ENCODE data around the gene CHD5.

The CHD5 gene

DNA sequence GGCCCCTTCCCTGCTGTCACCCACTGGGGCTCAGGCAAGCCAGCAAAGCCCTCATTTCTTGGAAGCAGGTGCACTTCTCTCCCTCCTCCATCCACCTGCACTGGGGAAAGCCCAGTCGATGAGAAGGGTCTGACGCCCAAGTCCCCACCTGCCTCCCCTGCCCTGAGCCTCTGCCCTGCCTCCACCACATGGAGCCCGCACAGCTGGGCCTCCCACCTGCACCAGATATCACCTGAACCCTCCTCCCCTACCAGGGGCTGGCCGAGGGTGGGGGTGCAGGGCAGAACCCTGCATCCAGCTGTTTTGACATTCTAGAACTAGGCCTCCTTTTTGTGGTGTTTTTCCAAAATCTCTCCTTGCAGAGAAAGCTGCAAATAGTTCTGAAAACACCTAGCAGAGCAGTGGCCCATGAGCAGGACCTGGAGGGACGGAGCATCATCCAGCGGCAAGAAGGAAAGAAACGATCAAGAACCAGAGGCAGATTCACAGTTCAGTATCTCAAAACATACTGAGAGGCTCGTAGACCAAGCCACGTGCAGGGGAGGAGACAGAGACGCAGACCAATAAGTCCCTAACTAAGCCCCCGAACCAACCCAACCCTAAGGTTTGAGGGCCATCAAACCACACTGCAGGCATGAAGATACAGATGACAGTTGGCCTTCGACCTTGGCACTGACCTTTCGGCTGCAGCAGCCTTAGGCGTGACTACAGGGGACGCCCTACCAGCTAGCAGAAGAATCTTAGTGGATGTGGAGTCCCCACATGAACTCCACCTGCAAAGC is 16.7 kb downstream of the CHD5 start:
- no peak overlapping the region for H3K4me3 ChIP-seq (replicated peaks; ENCODE audit: low read depth, low read length)
- no peak for DNase-seq (ENCODE audit: low read depth)
- TF ChIP-seq, protein P1, sequence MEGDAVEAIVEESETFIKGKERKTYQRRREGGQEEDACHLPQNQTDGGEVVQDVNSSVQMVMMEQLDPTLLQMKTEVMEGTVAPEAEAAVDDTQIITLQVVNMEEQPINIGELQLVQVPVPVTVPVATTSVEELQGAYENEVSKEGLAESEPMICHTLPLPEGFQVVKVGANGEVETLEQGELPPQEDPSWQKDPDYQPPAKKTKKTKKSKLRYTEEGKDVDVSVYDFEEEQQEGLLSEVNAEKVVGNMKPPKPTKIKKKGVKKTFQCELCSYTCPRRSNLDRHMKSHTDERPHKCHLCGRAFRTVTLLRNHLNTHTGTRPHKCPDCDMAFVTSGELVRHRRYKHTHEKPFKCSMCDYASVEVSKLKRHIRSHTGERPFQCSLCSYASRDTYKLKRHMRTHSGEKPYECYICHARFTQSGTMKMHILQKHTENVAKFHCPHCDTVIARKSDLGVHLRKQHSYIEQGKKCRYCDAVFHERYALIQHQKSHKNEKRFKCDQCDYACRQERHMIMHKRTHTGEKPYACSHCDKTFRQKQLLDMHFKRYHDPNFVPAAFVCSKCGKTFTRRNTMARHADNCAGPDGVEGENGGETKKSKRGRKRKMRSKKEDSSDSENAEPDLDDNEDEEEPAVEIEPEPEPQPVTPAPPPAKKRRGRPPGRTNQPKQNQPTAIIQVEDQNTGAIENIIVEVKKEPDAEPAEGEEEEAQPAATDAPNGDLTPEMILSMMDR (IDR thresholded peaks at IDR 0.05; ENCODE audit: low read length, missing control alignments), result no peak

DNA sequence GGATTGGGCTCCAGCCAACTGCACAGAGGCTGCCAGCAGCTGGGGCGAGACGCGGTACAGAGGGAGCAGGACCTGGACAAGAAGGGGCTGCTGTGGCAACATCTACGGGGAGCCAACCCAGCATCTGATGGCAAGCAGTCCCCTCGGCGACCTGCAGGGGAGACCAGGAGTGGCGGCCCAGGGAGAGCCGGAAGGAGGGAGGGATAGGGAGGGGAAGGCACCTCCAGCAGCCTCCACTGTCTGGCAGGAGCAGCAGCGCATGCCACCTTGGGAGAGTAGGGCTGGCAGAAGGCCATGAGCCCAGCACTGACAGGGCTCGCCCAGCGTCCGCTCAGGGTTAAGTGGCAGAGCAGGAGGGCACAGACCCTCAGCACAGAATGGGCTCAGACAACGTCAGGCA is 17.3 kb downstream of the CHD5 start:
- no peak for DNase-seq (ENCODE audit: low read depth)
- H3K4me3 ChIP-seq (replicated peaks; ENCODE audit: low read depth, low read length), result no peak overlapping the region
- TF ChIP-seq, protein P1 (IDR thresholded peaks at IDR 0.05; ENCODE audit: low read length, missing control alignments), result no peak

DNA sequence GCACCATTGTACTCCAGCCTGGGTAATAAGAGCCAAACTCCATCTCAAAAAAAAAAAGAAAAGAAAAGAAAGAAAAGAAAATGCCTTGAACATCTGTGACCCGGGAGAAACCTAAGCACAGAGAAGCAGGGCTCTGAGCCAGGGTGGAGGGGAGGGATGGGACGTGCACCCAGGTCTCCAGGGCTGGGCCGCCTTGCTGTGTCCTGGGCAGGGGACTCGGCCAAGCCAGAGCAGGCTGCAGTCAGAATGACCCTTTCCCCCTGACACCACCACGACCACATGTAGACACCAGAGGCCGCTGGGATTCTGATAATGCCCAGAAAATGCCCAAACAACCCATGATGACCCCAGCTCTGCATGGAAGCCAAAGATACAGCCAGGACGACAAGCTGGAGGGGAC is 17.8 kb downstream of the CHD5 start:
- no peak overlapping the region for H3K4me3 ChIP-seq (replicated peaks; ENCODE audit: low read depth, low read length)
- no peak for DNase-seq (ENCODE audit: low read depth)
- TF ChIP-seq, protein P1 (IDR thresholded peaks at IDR 0.05; ENCODE audit: low read length, missing control alignments), result no peak

DNA sequence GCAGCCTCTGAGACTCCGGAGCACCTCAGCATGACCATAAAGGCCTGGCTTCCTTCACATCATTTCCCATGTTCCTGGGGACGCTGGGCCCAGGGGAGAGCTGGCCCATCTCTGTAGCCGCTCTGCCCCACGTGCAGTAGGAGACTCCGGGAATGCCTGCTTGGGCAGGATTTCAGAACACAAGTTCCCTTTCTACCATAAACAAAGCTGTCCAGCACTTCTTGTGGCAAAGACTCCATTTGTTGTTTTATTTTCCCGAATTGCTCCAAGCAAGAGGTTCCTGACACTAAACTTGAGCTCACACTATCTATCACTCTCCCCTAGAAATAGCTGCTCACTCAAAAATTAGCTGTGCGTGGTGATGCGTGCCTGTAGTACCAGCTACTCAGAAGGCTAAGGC is 21.9 kb downstream of the CHD5 start:
- no peak for DNase-seq (ENCODE audit: low read depth)
- TF ChIP-seq, protein P1 (IDR thresholded peaks at IDR 0.05; ENCODE audit: low read length, missing control alignments), result no peak
- no peak overlapping the region for H3K4me3 ChIP-seq (replicated peaks; ENCODE audit: low read depth, low read length)

DNA sequence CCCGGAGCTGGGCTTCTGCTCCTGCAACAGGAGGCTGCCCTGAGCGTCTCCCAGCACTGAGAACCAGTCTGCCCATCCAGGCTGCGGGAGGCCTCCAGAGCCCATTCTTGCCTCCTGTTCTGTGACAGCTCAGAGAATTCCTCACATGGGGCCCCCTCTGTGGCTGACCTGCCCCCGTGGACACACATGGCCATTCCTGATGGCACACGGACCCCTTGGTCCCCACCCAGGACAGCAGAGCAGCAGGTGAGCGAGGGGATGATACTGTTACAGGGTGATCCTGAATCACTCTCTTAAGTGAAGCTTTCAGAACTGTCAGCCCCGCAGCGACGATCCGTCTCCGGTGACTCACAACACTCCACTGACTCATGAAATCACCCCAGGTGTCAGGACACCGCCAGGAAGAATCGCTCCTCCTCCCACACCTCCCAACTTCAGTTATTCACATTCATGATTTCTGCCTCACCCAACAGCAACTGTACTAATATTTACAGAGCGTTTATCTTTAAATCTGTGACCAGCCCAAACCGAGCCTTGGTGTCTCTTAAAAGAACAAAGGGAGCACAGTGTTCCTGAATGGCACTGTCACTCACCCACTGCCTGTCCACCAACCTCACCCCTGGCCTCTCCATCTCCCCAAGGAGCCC is 22.5 kb downstream of the CHD5 start:
- TF ChIP-seq, protein P1 (IDR thresholded peaks at IDR 0.05; ENCODE audit: low read length, missing control alignments), result no peak
- peak; percentile 10 for DNase-seq (ENCODE audit: low read depth)
- H3K4me3 ChIP-seq (replicated peaks; ENCODE audit: low read depth, low read length), result no peak overlapping the region

DNA sequence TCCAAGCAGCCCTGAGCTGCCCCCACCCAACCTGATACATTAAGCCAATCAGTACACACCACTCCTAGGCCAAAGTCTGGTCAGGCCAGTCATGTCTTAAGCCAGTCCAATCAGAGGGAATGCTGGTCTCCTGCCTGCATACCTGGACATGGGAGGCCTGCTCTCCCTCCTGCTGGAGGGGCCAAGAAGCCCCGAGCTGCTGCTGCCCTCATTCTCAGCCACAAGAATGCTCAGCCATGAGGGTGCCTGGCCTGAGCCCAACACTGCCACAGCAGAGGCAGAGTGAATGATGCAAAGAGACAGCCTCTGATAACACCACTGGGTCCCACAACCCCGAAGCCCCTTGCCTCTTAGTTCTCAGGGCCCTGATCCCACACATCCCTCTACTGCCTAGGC is 23.0 kb downstream of the CHD5 start:
- TF ChIP-seq, protein P1 (IDR thresholded peaks at IDR 0.05; ENCODE audit: low read length, missing control alignments), result no peak
- H3K4me3 ChIP-seq (replicated peaks; ENCODE audit: low read depth, low read length), result no peak overlapping the region
- no peak for DNase-seq (ENCODE audit: low read depth)

Data from fibroblast of pulmonary artery (primary cell).